NCI-H146 (cell line): ENCODE measurements around the gene ZNF678.

Experiments
- DNase-seq: peaks from one replicate; lab custom pipeline; 2025; lab: John Stamatoyannopoulos, UW

Gene ZNF678

DNA sequence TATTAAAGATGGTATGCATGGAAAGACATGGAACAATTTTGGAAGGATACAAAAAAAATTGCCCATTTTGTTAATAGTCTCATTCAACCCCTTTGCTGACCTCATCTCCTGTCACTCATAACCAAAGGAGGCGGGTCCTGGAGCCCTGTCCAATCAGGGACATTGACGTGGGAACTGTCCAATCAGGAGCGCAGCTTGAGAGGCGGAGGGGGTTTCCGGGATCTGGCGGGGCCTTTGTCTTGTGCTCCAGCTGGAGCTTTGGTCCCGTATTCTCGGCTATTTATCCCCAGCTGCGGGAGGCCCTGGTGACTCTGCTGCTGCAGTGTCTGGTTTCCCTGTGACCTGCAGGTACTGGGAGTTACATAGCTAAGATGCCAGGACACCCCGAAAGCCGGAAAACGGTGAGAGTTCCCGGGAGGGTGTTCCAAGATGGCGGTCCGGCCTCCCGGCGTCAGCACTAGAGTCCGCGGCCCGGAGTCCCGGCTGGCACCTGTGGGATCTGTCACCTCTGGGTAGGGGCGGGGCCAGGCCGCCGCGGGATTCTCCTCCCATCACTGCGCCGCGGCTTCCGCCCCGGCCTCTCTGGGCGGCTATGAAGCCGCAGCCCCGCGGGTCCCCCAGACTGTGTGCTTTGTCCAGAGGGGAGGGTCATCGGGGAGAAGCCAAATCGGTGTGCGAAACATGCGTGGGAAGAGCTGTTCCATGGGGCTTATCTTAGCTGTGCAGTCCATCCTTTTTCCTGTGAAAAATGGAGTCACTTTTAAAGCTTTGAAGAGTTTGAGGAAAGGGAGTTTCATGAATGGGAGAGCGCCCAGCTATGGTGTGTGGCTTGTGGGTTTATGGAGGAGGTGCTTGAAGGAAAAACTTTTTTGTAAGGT is at the start of gene ZNF678:
Gene ZNF678, plus strand, starts transcription at position 233 of the 878 bp plus-strand sequence. CDS start 87,436 bp downstream, outside the sequence.
- peak; percentile 95 for DNase-seq

DNA sequence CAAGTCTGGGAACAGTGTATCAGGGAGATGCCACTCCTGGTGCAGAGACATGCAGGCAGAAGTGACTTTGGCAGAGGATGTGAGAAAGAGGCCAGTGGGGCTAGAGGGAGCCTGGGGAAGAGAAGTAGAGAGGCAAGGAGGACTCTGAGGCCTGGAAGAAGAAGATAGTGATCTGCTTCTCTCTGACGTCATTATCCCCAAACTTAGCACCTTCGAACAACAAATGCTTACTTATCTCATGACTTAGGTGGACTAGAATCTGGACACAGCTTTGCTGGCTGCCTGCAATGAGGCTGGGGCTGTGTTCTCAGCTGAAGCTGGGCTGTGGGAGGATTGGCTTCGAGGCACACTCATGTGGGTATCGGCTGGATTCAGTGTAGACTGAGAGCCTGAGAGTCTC is 44.5 kb upstream of the ZNF678 start:
- DNase-seq = no peak

DNA sequence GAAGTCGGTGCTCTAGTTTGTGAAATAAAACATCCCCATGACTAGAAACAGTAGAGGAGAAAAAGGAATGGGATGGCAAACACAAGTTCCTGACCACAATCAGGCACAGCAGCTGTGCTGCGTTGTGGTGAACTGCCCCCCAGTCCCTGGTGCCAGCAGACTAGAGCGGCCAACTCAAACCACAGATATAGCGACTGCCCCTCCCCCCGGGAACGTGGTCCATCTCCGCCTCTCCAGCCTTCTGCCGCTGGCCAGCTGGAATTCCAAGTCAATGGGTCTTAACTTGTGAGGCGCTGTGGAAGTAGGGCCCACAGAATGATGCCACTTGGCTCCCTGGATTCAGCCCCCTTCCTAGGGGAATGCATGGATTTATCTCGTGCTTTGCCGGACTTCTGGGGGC is 41.6 kb upstream of the ZNF678 start:
- no peak for DNase-seq

DNA sequence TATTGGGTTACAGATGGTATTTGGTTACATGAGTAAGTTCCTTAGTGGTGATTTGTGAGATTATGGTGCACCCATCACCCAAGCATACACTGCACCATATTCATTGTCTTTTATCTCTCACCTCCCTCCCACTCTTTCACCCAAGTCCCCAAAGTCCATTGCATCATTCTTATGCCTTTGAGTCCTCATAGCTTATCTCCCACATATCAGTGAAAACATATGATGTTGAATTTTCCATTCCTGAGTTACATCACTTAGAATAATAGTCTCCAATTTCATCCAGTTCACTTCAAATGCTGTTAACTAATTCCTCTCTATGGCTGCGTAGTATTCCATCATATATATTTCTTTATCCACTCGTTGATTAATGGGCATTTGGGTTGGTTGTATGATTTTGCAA is 36.8 kb upstream of the ZNF678 start:
- no peak for DNase-seq

DNA sequence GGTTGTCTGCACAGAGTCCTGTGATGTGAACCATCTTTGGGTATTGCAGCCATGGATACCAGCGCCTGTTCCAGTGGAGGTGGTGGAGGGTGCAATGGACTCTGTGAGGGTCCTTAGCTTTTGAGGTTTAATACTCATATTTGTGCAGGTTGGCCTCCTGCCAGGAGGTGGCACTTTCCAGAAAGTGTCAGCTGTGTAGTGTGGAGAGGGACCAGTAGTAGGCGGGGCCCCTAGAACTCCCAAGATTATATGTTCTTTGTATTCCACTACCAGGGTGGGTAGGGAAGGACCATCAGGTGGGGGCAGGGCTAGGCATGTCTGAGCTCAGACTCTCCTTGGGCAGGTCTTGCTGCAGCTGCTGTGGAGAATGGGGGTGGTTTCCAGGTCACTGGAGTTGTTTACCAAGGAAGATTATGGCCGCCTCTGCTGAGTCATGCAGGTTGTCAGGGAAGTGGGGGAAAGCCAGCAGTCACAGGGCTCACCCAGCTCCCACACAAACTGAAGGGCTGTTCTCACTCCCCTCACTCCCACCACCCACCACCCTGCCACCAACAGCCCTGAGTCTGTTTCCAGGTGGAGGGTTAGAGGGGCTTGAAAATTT is 31.2 kb upstream of the ZNF678 start:
- no peak for DNase-seq

DNA sequence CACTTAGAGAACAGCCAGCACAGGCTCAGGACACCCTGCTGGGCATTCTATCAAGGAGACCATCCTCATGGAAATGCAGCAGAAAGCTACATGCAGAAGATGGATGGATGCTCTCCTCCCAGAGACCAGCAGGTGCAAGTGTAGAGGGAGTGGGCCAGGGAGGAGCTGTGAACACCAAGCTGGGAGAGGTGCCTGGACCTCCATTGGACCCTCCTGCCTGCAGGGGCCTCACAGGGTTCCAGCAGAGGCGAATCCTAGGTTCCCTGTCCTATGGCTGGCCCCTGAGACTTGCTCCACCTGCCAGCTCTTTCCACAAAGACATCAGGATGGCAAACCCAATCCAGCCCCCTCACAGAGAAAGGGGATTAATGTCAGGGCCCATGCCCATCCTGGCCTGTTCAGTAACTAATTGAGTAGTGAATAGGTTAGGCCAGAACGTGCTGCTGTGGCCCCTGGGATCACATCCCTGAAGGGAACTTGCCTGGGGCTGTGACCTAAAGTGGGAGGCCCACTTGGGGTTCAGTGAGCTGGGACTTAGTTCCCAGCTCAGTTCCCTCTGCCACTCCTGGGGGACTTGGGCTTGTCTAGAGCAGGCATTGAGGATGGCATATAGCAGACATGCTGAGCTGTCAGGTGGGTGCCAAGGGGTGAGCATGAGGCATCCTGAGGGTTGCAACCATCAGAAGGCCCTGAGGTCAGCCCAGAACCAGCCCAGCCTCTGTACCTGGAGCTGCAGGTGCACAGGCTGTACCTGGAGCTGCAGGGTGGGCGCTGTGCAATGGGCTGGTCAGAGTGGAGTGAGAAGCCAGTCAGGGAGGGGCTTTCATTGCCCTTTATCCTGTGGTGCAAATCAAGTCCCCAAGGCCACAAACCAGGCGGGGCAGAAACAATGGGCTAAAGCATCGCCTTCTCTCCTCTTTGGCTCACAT is 22.9 kb upstream of the ZNF678 start:
- DNase-seq = peak; percentile 9

DNA sequence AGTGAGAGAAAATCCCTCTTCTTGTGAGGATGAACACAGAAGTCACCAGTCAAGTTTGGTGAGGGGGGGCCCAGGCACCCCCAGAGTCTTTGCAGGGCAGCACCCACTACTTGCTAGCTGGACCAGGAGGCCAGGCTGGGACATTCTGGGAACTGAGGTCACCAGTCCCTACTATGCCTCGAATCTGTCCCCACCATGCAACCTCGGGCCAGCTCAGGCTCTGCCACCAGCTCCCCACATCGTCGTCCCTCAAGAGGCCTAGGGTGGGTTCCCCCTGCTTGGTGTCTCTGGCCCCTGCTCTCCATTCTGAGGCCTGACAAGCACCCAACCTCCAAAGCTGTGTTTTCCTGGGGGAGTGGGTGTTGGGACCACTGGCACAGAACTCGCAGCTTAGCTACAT is 22.2 kb upstream of the ZNF678 start:
- DNase-seq = no peak

DNA sequence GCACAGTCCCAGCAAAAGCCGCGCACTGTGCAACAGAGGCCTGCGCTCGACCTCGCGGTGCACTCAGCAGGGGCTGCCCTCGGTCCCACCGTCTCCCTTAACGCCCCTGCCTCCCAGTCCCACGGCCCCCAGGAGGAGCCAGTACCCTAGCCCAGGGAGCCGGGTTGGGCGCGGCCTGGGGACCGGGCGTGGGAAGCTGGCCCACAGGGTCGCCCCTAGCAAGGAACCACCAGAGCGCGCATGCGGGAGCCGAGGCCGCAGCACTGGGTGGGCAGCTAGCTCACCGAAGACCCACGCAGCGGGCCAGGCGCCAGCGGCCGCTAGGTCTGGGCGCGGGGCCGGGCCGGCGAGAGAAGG is 21.6 kb upstream of the ZNF678 start:
- DNase-seq = no peak

DNA sequence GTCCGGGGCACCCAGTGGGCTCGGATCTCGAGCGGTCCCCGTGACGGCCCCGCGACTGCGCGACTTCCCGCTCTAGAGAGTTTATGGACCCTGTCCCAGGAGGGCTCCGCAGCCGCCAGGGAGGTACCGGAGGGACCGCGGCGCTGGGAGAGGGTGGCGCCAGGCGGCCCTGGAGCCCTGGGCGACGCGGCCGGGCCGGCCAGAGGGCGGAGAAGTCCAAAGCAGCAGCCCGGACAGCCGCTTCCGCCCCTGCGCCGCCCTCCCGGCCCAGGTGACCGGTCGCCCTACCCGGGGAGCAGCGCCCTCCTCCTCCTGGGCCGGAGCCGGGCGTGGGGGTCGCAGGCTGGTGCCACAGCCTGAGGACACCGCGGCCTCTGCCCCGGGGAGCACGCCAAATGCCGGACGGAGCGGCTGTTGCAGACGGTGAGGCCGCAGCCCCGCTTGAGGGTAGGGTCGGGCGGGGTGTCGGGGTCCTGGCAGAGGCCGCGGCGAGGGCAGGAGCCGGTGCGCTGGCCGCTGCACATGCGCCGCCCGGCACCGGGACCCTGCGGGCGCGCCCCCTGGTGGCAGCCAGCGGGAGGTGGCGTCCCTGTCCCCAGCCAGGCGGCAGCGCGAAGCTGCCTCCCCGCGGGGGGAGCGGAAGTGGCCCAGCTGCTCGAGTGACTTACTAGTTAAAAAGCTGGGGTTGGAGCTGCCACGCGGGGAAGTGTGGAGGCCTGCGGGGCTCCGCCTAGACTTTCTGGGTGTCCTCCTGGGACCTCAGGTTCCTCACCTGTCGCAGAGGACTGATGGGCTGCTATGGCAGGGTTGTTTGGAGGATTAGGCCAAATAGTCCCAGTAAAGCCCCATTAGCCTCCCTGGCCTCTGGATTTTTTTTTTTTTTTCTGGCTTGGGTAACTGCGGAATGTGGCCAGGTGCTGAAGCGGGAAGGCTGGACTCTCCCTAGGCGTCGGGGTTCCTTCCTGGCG is 20.9 kb upstream of the ZNF678 start:
- peak; percentile 85 for DNase-seq

DNA sequence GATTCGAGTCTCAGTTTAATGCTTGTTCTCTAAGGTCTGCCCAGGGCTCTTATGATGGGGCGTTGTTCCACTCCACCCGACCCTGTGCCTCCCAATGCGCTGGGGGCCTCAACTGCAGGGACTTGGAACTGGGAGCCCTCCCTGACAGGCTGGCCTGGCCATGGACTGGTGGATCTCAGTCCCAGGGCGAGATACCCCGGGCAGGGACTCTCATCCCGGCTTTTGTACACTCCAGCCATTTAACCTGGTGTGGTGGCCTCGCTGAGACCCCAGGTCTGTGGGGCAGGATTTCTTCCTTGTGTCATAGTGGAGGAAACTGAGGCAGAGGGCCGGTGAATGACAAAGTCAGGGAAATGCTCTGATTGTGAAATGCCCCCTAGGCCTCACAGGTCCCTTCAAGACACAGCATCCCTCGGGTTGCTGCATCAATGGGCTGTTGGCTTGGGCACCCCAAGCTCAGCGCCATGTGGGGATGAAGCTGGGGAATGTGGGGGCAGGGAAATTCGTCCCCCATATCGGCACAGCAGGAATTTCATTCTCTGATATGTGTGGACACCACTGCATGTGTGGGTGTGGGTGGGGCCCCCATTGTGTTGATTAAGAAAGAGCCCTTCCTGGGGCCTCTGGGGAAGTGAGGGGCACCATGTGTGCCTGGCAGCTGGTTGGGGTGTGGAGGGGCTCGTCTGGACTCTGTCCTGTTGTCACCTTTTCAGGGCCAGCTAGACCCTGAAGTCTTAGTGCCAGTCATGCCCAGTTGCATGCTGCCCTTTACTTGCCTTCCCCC is 19.9 kb upstream of the ZNF678 start:
- no peak for DNase-seq

DNA sequence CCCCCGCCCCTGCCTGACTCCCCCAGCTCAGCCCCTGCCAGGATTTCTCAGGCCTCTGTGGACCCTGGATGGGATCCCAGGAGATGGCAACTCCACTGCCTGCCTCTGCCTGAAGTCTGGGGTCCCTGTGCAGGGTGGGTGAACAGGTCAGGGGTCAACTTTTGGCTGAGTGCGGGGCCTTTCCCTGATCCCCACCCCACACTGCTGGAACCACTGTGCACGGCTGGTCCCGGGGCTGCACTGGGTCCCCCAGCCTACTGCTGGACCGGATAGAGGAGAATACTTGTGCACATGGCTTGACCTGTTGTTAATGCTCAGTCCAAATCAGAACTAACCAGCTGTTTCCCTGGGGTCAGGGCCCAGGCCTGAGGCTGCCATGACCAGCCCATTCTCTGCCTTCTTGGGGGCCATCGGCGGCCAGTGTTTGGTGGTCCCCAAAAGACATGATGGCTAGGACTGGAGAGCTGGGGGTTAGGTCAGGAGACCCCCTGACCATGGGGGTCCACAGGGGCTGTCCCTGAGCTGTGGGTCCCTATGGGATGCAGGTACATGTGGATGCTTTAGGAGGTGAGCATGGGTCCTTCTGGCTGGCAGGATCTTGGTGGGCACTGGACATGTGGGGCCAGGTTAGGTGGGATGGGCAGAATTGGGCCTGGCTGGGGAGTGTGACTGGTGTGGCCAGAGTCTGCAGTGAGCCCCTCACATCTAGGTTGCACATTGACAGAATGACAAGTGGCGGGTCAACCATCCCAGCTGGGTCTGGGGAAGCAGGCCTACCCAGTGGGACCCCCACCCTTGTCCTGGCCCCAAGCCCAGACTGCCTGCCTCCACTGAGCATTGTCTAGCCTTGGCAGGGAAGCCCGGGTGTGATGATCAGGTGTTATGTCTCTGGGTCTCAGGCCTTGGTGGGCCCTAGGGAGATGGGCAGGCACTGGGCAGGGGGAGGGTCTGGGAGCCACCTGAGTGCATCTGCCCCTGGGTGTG is 19.0 kb upstream of the ZNF678 start:
- no peak for DNase-seq

DNA sequence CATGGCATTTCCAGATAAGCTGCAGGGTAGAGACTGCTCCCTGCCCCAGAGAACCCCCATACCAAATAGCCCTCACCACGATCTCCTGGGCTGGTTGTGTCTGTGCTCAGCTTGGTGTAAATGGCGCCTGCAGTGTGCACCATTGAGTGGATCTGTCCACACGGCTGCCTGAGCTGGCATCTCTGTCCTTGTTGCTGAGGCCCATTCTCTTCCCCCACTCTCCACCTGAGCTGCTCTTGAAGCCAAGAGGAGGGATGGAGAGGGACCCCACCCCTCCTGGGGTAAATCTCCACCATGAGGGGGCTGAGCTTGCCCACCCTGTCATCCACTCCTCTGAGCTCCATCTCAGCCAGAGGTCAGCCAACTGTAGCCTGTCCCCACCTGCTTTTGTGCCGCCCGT is 18.0 kb upstream of the ZNF678 start:
- DNase-seq = no peak

DNA sequence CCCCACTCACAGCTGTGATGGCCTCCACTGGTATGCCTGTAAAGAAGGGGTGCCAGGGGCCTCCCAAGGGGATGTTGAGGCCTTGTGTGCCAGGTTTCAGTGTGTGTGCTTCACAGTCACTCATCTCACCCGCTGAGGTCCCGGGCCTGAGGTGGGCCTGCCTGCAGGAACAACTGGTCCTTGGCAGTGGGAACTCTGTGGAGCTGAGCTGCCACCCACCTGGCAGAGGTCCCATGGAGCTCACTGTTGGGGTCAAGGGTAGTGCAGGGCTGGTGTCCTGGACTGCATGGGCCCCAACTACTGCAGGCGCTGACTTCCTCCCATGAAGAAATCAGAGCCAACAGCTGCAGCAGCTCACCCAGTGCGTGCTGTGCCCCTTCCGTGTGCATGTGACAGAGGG is 17.3 kb upstream of the ZNF678 start:
- no peak for DNase-seq

DNA sequence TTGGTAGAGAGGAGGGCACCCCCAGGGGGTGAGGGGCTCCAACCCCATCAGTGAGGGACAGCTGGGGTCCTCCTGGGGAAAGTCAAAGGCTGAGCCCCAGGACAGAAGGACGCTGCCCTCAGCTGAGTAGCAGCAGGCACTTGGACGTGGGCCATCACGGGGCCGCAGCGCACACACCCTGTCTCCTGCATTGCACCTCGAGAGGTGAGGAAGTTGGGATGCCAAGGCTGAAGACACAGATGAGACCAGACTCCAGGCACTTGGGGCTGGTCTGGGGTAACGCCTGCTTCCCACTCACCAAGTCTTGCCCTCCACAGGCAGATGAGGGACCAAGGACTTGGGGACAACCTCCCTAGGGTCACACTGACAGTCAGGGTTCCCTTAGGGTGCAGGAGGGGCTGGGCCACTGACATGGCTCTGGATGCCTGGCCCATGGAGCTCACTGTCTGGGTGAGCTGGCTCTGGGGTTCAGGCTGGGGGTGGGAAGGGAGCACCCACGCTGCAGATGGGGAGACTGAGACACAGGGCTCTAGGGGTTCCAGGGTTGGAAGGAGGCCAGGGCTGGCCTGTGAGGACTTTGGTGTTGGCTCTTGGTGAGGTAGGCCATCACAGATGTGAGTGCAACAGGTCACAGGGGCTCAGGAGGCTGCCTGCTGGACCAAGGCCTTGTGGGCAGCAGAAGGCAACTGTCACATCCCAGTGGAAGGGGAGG is 16.6 kb upstream of the ZNF678 start:
- DNase-seq = no peak

DNA sequence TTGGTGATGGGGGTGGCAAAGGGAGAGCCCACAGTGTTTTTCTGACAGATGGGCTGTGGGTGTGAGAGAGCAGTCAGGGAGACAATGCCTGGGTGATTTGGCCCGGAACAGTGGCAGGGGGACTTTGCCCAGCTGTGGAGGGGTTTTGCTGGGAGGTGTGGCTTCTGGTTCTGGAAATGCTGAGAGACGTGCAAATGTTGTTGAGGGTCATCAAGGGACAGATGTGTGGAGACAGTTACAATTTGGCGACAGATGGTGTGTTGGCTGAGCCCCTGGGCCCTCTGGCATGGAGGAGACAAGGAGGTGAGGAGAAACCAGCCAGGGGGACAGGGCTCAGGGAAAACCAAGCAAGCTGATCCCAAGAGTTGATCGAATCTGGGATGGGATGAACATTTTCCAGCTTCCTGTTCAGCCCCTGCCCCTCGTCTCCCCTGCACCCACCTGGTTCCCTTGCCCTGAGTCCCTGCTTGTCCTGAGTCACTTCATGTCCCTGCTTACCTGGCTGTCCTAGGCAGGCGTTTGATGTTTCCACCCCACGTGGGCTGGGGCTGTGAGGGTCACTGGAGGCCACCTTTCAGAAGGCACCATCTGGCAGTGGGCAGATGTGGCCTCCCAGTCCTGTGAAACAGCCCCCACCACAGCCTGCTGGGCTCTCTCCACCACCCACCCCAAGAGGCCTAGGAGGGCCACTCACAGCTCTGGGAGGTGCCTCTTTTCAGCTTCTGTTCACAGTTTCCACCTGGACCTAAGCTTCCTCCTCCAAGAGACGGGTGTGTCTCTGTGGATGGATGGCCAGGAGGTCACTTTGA is 15.8 kb upstream of the ZNF678 start:
- no peak for DNase-seq

DNA sequence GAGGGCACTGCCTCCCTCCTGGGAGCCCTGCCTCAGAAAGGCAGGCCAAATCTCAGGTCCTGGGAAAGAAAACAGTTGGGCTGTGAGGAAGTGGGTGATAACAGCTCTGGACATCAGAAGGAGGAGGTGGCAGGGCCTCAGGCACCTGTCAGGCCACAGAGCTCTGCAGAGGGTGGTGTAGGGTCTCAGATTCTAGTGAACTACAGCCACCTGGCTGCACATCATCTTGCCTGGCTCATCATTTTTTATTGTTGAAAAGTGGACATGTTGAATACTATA is 15.3 kb upstream of the ZNF678 start:
- no peak for DNase-seq

DNA sequence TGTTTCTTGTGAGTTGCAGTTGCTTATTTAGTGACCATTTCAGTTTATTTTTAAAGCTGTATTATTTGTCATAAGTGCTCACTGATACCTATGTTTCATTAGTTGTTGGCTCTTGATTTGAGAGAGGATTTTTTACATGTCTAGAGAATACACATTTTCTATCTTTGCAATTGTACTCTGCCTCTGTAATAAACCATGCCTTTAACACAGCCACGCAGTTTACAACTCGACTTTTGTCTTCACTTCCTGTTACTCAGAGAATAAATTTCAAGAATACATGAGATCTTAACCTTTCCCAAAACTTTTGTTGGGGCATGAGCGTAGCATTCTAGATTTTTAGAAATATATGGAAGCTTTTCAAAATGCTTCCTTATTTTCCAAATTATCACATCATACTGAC is 14.9 kb upstream of the ZNF678 start:
- DNase-seq = no peak

DNA sequence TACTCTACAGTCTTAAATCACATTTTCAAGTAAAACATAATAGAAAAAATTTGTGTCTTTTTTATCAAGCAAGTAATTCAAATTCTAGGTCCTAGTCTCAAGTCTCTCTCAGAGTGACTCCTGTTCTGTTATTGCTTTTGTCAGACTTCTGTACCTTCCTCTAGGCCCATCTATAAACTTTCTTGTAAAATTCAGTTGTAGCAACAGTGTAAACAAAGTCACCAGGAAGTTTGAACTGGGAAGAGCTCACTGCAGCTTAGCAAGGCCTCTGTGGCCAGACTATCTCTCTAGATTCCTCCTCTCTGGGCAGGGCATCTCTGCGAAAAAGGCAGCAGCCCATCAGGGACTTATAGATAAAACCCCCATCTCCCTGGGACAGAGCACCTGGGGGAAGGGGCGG is 13.5 kb upstream of the ZNF678 start:
- no peak for DNase-seq
